ENCODE measurements around the gene IDH3G. TPM values are rescaled to one million over a fixed set of nuclear protein-coding genes. Genes with fewer than 3 reads are reported as not detected.

Gene IDH3G
- polyA plus RNA-seq, 1 donor (not counting 4 experiments of a cell fraction or from before 2014, with no cell fraction given): 44.7 TPM

DNA sequence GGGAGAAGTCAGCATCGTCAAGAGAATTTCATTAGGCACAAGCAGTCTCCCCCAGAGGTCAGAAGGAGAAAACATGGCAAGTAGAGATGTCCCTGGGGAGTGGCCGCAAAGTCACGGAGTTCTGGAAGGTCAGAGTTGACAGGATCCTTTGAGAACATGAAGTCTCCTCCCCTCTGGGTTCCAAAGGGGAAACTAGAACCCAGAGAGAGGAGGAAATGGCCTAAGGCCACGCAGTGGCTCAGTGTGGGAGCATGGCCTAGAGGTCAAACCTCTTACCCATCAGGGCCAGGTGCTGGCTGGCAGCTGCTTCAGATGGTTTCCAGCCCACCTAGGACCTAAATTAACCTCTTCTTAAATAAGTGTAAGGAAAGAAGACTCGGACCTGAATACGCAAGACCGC, 884 bp downstream of the IDH3G start:
- Histone ChIP-seq H3K36me3 (ENCODE audit: control insufficient read depth in 2 of 2, extremely low read depth in 1 of 2, insufficient read depth in 2 of 2, low read length in 2 of 2) (peaks cover 9 to 12% of the 10 kb centered on the region in 2 experiments), H3K9me1 (ENCODE audit: control insufficient read depth, extremely low read depth, insufficient read depth, low read length) (no peaks in the 10 kb centered on the region), H2AFZ (ENCODE audit: control insufficient read depth, low read length) (no peak overlapping the region), H3K27me3 (ENCODE audit: control insufficient read depth, extremely low read depth, insufficient read depth, low read length) (no peaks in the 10 kb centered on the region), H3K4me2 (ENCODE audit: control insufficient read depth, extremely low read depth, insufficient read depth, low read depth, low read length) (peak overlapping the region; percentile 82), H3K9me3 (ENCODE audit: control insufficient read depth, low read depth, low read length) (no peaks in the 10 kb centered on the region), H3K9ac (ENCODE audit: control insufficient read depth, extremely low read depth, insufficient read depth, low read length) (peak overlapping the region; percentile 90), H3K4me1 (ENCODE audit: control insufficient read depth, extremely low read depth, insufficient read depth, low read length) (peaks cover 14% of the 10 kb centered on the region), H3K27ac (ENCODE audit: control insufficient read depth, insufficient read depth, low read length) (peak overlapping the region; percentile 90), H3K4me3 (ENCODE audit: control insufficient read depth in 2 of 3, extremely low read depth in 1 of 3, insufficient read depth in 2 of 3, low read depth in 1 of 3, low read length in 3 of 3) (peak overlapping the region; percentile 61 to 85 (median 70)), H4K20me1 (ENCODE audit: control insufficient read depth, extremely low read depth, insufficient read depth, low read length) (no peaks in the 10 kb centered on the region), H3K79me2 (ENCODE audit: control insufficient read depth, insufficient read depth, low read length) (peaks cover 47% of the 10 kb centered on the region)
- DNase-seq (ENCODE audit: low read depth, low spot score): no peak
- dilution Hi-C loops (cut with MboI; ENCODE audit: extremely low pct_ligation_motif_present, low sequenced_read_pairs): no loop called here
- no peak for TF ChIP-seq EZH2 (IDR thresholded peaks at IDR 0.05; ENCODE audit: low read length)
- TF ChIP-seq CTCF (optimal IDR thresholded peaks at IDR 0.05 in 1 of 3, IDR thresholded peaks at IDR 0.05 in 1 of 3, conservative IDR thresholded peaks at IDR 0.05 in 1 of 3; ENCODE audit: extremely low read depth in 1 of 3, insufficient read depth in 2 of 3, low read length in 3 of 3): no peak
- no peak for FAIRE-seq

- H4K20me1 ChIP-seq (ENCODE audit: control insufficient read depth, extremely low read depth, insufficient read depth, low read length): no peaks in the 10 kb centered on the region
- TF ChIP-seq CTCF (optimal IDR thresholded peaks at IDR 0.05 in 1 of 3, IDR thresholded peaks at IDR 0.05 in 1 of 3, conservative IDR thresholded peaks at IDR 0.05 in 1 of 3; ENCODE audit: extremely low read depth in 1 of 3, insufficient read depth in 2 of 3, low read length in 3 of 3) (no peak), EZH2 (IDR thresholded peaks at IDR 0.05; ENCODE audit: low read length) (no peak)
- FAIRE-seq (no peak), DNase-seq (ENCODE audit: low read depth, low spot score) (no peak)
- no peaks in the 10 kb centered on the region for H3K27me3 ChIP-seq (ENCODE audit: control insufficient read depth, extremely low read depth, insufficient read depth, low read length)
- peaks cover 47% of the 10 kb centered on the region for H3K79me2 ChIP-seq (ENCODE audit: control insufficient read depth, insufficient read depth, low read length)
- dilution Hi-C loops (cut with MboI; ENCODE audit: extremely low pct_ligation_motif_present, low sequenced_read_pairs): no loop called here
- peaks cover 9 to 10% of the 10 kb centered on the region in 2 experiments for H3K36me3 ChIP-seq (ENCODE audit: control insufficient read depth in 2 of 2, extremely low read depth in 1 of 2, insufficient read depth in 2 of 2, low read length in 2 of 2)
- no peak overlapping the region for H3K4me3 ChIP-seq (ENCODE audit: control insufficient read depth in 2 of 3, extremely low read depth in 1 of 3, insufficient read depth in 2 of 3, low read depth in 1 of 3, low read length in 3 of 3)
- no peak overlapping the region for H3K27ac ChIP-seq (ENCODE audit: control insufficient read depth, insufficient read depth, low read length)
- no peak overlapping the region for H2AFZ ChIP-seq (ENCODE audit: control insufficient read depth, low read length)
- H3K4me1 ChIP-seq (ENCODE audit: control insufficient read depth, extremely low read depth, insufficient read depth, low read length): peaks cover 14% of the 10 kb centered on the region
- H3K4me2 ChIP-seq (ENCODE audit: control insufficient read depth, extremely low read depth, insufficient read depth, low read depth, low read length): no peak overlapping the region
- no peaks in the 10 kb centered on the region for H3K9me1 ChIP-seq (ENCODE audit: control insufficient read depth, extremely low read depth, insufficient read depth, low read length)
- no peak overlapping the region for H3K9ac ChIP-seq (ENCODE audit: control insufficient read depth, extremely low read depth, insufficient read depth, low read length)
- no peaks in the 10 kb centered on the region for H3K9me3 ChIP-seq (ENCODE audit: control insufficient read depth, low read depth, low read length)
Measured at GRCh38 chrX:153792368-153792767, 1.8 kb downstream of the IDH3G start.
